LNCAP (cell line): Measurements from ENCODE around the gene PIR.

ENCODE experiments used
- CTCF ChIP-seq: fragments of 450-650 bp; IDR thresholded peaks from 2 replicates; pipeline ENCODE4 v1.5.1; 2017; ENCODE audit warnings: mild to moderate bottlenecking

Gene PIR

GRCh38 chrX:15437724-15438123, 55.4 kb downstream of the PIR start:
- TF ChIP-seq CTCF = no peak

GRCh38 chrX:15435836-15436619, 57.1 kb downstream of the PIR start:
- TF ChIP-seq CTCF = no peak

GRCh38 chrX:15434205-15434604, 58.9 kb downstream of the PIR start:
- no peak for TF ChIP-seq CTCF

GRCh38 chrX:15430584-15430983, 62.5 kb downstream of the PIR start:
- no peak for TF ChIP-seq CTCF

GRCh38 chrX:15430076-15430475, 63.1 kb downstream of the PIR start:
- no peak for TF ChIP-seq CTCF

- TF ChIP-seq CTCF = no peak
These were observed 68.1 kb downstream of the PIR start for GRCh38 chrX:15425024-15425423.

GRCh38 chrX:15418707-15419181, 74.4 kb downstream of the PIR start:
- TF ChIP-seq CTCF = no peak
